Esophagus (tissue), 2 donors: ENCODE measurements around the gene OR5AU1. TPM values are rescaled to one million over a fixed set of nuclear protein-coding genes. Genes with fewer than 3 reads are reported as not detected.
"Not testable (repeated sequence)": the region's sequence is repeated elsewhere in the genome, so short reads cannot be mapped to it uniquely, and the experiment has no call there.

Experiments used
- H3K27ac ChIP-seq, 2 donors: one replicate each; pipeline ENCODE4 v1.5.1; 2013; ENCODE audit warnings: low read depth in 2 of 2, mild to moderate bottlenecking in 2 of 2, inconsistent platforms in 1 of 2, low read length in 1 of 2, moderate library complexity in 1 of 2
- H3K27me3 ChIP-seq, 2 donors: one replicate each; pipeline ENCODE4 v1.6.1; 2013; ENCODE audit warnings: low read length in 2 of 2, control low read depth in 1 of 2, mild to moderate bottlenecking in 1 of 2; ENCODE audit not compliant: insufficient read depth in 2 of 2, control insufficient read depth in 1 of 2
- H3K36me3 ChIP-seq, 2 donors: one replicate each; pipeline ENCODE4 v1.6.1; 2013; ENCODE audit warnings: low read length in 1 of 2; ENCODE audit not compliant: control insufficient read depth in 2 of 2, insufficient read depth in 2 of 2
- H3K4me1 ChIP-seq, 2 donors: one replicate each; pipeline ENCODE4 v1.6.1; 2013; ENCODE audit warnings: low read length in 1 of 2; ENCODE audit not compliant: control insufficient read depth in 2 of 2, insufficient read depth in 2 of 2
- H3K4me3 ChIP-seq, 2 donors: one replicate each; pipeline ENCODE4 v1.5.1; 2013; ENCODE audit warnings: low read length in 2 of 2, mild to moderate bottlenecking in 2 of 2, low read depth in 1 of 2, moderate library complexity in 1 of 2
- H3K9me3 ChIP-seq, 2 donors: one replicate each; pipeline ENCODE4 v1.6.1; 2013; ENCODE audit warnings: mild to moderate bottlenecking in 2 of 2, low read depth in 1 of 2, low read length in 1 of 2, moderate library complexity in 1 of 2; ENCODE audit not compliant: control insufficient read depth in 2 of 2, insufficient read depth in 1 of 2
- WGBS, 2 donors: extraction: QIAGEN DNeasy Blood & Tissue Kit; methylation state at CpG; one replicate each; pipeline ENCODE4 v1.1.7; 2013; 5-methylcytosine and 5-hydroxymethylcytosine counted together
- polyA plus RNA-seq, 2 donors: library from polyadenylated mRNA; stranded (reverse); fragments of 200-250 nt; gene quantifications; one replicate each; pipeline ENCODE4 v1.2.3, GENCODE V29; 2013
- donor health status: healthy with polysubstance abuse.
- donor health status: Bipolar disorder and iron deficiency.

Gene OR5AU1
- polyA plus RNA-seq, 2 donors = not detected

DNA sequence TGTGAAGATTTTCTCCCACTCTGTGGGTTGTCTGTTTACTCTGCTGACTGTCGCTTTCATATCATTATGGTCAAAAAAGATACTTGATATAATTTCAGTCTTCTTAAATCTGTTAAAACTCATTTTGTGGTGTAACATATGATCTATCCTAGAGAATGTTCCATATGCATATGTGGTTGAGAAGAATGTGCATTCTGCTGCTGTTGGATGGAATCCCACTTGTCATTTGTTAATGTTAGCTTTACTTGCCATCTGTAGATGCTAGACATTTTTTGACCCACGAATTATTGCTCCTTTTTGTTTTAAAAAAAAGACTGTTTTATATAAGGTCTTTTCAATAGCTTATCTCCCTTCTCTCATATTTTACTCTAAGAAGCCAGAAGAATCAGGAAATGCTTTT, 26.3 kb upstream of the OR5AU1 start:
- WGBS, 2 donors = 57 to 67% methylated on average over 2 of the region's 2 CpGs
- H3K36me3 ChIP-seq = no peaks in the 10 kb centered on the region
- H3K27ac ChIP-seq = no peak overlapping the region

GRCh38 chr14:21171128-21171527, 15.3 kb upstream of the OR5AU1 start:
- no peaks in the 10 kb centered on the region for H3K27me3 ChIP-seq
- WGBS, 2 donors = 57 to 61% methylated on average over 2 of the region's 2 CpGs
- H3K36me3 ChIP-seq = no peaks in the 10 kb centered on the region
- H3K4me3 ChIP-seq = no peak overlapping the region
- no peak overlapping the region for H3K27ac ChIP-seq
- peaks cover 0 to 3% of the 10 kb centered on the region in 2 donors for H3K9me3 ChIP-seq
- no peaks in the 10 kb centered on the region for H3K4me1 ChIP-seq

More for the DNA sequence above, 26.3 kb upstream of the OR5AU1 start:
- Histone ChIP-seq H3K4me3 (no peak overlapping the region), H3K4me1 (no peaks in the 10 kb centered on the region), H3K27me3 (no peaks in the 10 kb centered on the region), H3K9me3 (no peaks in the 10 kb centered on the region)

- Histone ChIP-seq H3K27ac (no peak overlapping the region), H3K4me3 (no peak overlapping the region), H3K36me3 (no peaks in the 10 kb centered on the region), H3K27me3 (no peaks in the 10 kb centered on the region), H3K4me1 (no peaks in the 10 kb centered on the region), H3K9me3 (peaks cover 0 to 3% of the 10 kb centered on the region in 2 donors)
- WGBS, 2 donors = 77 to 79% methylated on average over 4 of the region's 4 CpGs
These were observed 13.7 kb upstream of the OR5AU1 start for GRCh38 chr14:21169573-21169972.

DNA sequence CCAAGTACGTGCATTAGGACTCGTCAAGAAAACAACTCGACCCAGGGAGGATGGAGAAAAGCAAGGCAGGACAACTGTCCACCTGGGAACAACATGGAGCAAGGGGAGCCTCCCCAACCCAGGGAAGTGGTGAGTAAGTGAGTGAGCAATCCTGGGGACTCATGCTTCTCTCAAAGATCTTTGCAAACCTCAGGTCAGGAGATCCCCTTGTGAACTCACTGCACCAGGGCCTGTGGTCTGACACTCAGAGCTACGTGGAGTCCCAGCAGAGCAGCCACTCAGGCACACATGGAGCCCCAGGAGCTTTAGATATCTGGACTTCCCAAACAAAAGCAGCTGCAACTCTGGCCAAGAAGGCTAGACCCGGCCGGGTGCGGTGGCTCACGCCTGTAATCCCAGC, 12.2 kb upstream of the OR5AU1 start:
- H3K36me3 ChIP-seq = no peaks in the 10 kb centered on the region
- H3K4me1 ChIP-seq = no peaks in the 10 kb centered on the region
- H3K9me3 ChIP-seq = peaks cover 0 to 3% of the 10 kb centered on the region in 2 donors
- no peak overlapping the region for H3K4me3 ChIP-seq
- H3K27me3 ChIP-seq = no peaks in the 10 kb centered on the region
- no peak overlapping the region for H3K27ac ChIP-seq
- WGBS, 2 donors = 86 to 87% methylated on average over 8 of the region's 8 CpGs

- H3K4me1 ChIP-seq, H3K27ac ChIP-seq, H3K4me3 ChIP-seq, H3K36me3 ChIP-seq, H3K9me3 ChIP-seq, H3K27me3 ChIP-seq: not testable (repeated sequence)
- whole genome bisulfite sequencing, 2 donors = 26 to 40% methylated on average over 1 of the region's 1 CpG
These were observed 9.8 kb upstream of the OR5AU1 start for GRCh38 chr14:21165670-21166069.

DNA sequence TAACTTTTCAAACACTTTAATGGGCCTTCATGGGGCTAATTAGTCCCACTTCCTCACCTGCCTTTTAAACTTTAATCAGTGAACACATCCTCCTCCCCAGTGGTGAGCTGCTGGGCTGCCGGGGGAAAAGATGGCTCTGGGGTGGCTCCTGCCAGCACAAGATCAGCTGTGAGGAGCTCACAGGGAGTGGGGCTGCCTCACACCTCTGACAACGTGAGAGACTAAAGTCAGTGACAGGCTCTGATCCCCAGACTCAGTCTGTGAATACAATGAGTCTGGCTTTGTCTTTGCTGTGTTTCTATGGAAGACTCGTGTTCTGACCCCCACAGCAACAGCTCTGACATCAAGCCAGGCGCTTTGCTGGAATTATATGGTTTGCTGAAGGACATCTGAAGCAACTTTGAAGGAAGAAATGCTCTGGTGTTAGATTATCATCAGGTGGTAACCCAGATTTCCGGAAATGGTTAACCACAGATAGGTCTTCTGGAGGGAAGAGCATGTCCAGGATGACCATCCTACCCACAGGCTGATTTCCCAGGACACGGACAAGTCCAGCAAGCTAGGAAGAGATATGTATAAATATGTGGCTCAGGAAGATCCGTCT, 9.2 kb upstream of the OR5AU1 start:
- H3K36me3 ChIP-seq, H3K9me3 ChIP-seq, H3K4me3 ChIP-seq, H3K27me3 ChIP-seq, H3K27ac ChIP-seq, H3K4me1 ChIP-seq: not testable (repeated sequence)
- 54 to 57% methylated on average over 7 of the region's 7 CpGs for WGBS, 2 donors

- H3K36me3 ChIP-seq = no peaks in the 10 kb centered on the region
- 54 to 57% methylated on average over 4 of the region's 4 CpGs for WGBS, 2 donors
- H3K27ac ChIP-seq = no peak overlapping the region
- no peaks in the 10 kb centered on the region for H3K9me3 ChIP-seq
- no peaks in the 10 kb centered on the region for H3K27me3 ChIP-seq
- no peak overlapping the region for H3K4me3 ChIP-seq
- no peaks in the 10 kb centered on the region for H3K4me1 ChIP-seq
These were observed 8.0 kb upstream of the OR5AU1 start for GRCh38 chr14:21163871-21164291.

- Histone ChIP-seq H3K9me3 (no peaks in the 10 kb centered on the region), H3K4me1 (no peaks in the 10 kb centered on the region), H3K27me3 (no peaks in the 10 kb centered on the region), H3K36me3 (no peaks in the 10 kb centered on the region), H3K27ac (no peak overlapping the region), H3K4me3 (no peak overlapping the region)
- WGBS, 2 donors = 72 to 77% methylated on average over 5 of the region's 5 CpGs
These were observed 6.2 kb upstream of the OR5AU1 start for GRCh38 chr14:21162081-21162480.

- Histone ChIP-seq H3K36me3 (no peaks in the 10 kb centered on the region), H3K27ac (no peak overlapping the region), H3K4me1 (no peaks in the 10 kb centered on the region), H3K9me3 (no peaks in the 10 kb centered on the region), H3K27me3 (no peaks in the 10 kb centered on the region), H3K4me3 (no peak overlapping the region)
- 75 to 76% methylated on average over 4 of the region's 4 CpGs for WGBS, 2 donors
These were observed 4.3 kb upstream of the OR5AU1 start for GRCh38 chr14:21160061-21160610.

GRCh38 chr14:21158175-21158574, 2.3 kb upstream of the OR5AU1 start:
- H3K4me1 ChIP-seq, H3K36me3 ChIP-seq, H3K27me3 ChIP-seq, H3K4me3 ChIP-seq, H3K27ac ChIP-seq, H3K9me3 ChIP-seq: not testable (repeated sequence)
- 42 to 52% methylated on average over 1 of the region's 1 CpG for WGBS, 2 donors
